Osteoblast (primary cell): ENCODE measurements around the gene TTC7B. TPM values are rescaled to one million over a fixed set of nuclear protein-coding genes. Genes with fewer than 3 reads are reported as not detected.

ENCODE experiments used
- DNase-seq: peaks from one replicate; pipeline ENCODE4 v3.0.0; 2011; ENCODE audit warnings: low spot score, mixed read lengths; ENCODE audit not compliant: insufficient read length; ENCODE audit errors: missing footprints
- H2AFZ ChIP-seq: 2 replicates; pipeline ENCODE4 v1.6.0; 2011; ENCODE audit warnings: mild to moderate bottlenecking, low read length
- H3K27ac ChIP-seq: 2 replicates; pipeline ENCODE4 v1.5.1; 2011; ENCODE audit warnings: mild to moderate bottlenecking, low read depth, low read length, moderate library complexity
- H3K27me3 ChIP-seq: 2 replicates; pipeline ENCODE4 v1.6.0; 2012; ENCODE audit warnings: mild to moderate bottlenecking, control low read depth, inconsistent platforms, low read length, moderate library complexity; ENCODE audit not compliant: insufficient read depth
- H3K36me3 ChIP-seq: 2 replicates; pipeline ENCODE4 v1.5.1; 2011; ENCODE audit warnings: mild to moderate bottlenecking, low read length, control low read depth, moderate library complexity; ENCODE audit not compliant: insufficient read depth
- H3K4me1 ChIP-seq: 2 replicates; pipeline ENCODE4 v1.5.1; 2011; ENCODE audit warnings: mild to moderate bottlenecking, low read length, control low read depth, moderate library complexity; ENCODE audit not compliant: insufficient read depth
- H3K4me2 ChIP-seq: 2 replicates; pipeline ENCODE4 v1.6.0; 2011; ENCODE audit warnings: mild to moderate bottlenecking, low read length; ENCODE audit not compliant: insufficient read depth
- H3K4me3 ChIP-seq: fragments of 200-600 bp; sonication (generic); 3 replicates; pipeline ENCODE4 v1.5.1; 2012; ENCODE audit warnings: mild to moderate bottlenecking, low read length, inconsistent platforms; ENCODE audit not compliant: insufficient read depth
- H3K79me2 ChIP-seq: 2 replicates; pipeline ENCODE4 v1.6.0; 2012; ENCODE audit warnings: mild to moderate bottlenecking, low read length, control low read depth, inconsistent platforms; ENCODE audit not compliant: insufficient read depth
- H3K9me3 ChIP-seq: 2 replicates; pipeline ENCODE4 v1.5.1; 2011; ENCODE audit warnings: low read depth, low read length, control low read depth
- H4K20me1 ChIP-seq: 2 replicates; pipeline ENCODE4 v1.6.0; 2012; ENCODE audit warnings: mild to moderate bottlenecking, low read length, control low read depth; ENCODE audit not compliant: insufficient read depth
- total RNA-seq: library from RNA; depleted of rRNA; stranded (reverse); fragments of >200 nt; gene quantifications from 2 replicates; pipeline ENCODE4 v1.2.3, GENCODE V29; 2012
- TF ChIP-seq, protein P1 (sequence below): IDR thresholded peaks from 2 replicates; pipeline ENCODE4 v1.5.1; 2011; ENCODE audit warnings: mild to moderate bottlenecking, low read depth, low read length, moderate library complexity; ENCODE audit errors: extremely low read depth

Gene TTC7B
- total RNA-seq, 1 donor = 14.5 TPM

DNA sequence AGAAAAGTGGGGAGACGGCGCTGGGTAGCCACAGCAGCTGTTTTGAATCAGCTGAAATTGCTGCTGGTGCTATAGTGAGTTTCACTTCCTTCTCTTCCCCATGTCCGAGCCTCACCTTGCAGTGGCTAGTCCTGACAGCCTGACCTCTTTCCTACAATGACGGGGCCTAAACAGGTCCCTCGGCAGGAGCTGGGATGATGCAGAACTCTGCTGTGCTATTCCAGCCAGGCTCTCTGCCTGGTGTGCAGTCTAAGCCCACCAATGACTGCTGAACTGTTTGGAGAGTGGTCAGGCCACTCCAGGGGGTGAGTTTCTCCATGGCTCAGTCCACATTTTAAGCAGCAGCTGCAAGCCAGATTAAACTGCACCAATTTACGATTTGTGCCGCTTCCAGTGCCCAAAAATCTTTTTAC lies 207.3 kb downstream of the TTC7B start:
- H3K36me3 ChIP-seq = no peaks in the 10 kb centered on the region
- H3K4me3 ChIP-seq = no peak overlapping the region
- TF ChIP-seq, protein P1, sequence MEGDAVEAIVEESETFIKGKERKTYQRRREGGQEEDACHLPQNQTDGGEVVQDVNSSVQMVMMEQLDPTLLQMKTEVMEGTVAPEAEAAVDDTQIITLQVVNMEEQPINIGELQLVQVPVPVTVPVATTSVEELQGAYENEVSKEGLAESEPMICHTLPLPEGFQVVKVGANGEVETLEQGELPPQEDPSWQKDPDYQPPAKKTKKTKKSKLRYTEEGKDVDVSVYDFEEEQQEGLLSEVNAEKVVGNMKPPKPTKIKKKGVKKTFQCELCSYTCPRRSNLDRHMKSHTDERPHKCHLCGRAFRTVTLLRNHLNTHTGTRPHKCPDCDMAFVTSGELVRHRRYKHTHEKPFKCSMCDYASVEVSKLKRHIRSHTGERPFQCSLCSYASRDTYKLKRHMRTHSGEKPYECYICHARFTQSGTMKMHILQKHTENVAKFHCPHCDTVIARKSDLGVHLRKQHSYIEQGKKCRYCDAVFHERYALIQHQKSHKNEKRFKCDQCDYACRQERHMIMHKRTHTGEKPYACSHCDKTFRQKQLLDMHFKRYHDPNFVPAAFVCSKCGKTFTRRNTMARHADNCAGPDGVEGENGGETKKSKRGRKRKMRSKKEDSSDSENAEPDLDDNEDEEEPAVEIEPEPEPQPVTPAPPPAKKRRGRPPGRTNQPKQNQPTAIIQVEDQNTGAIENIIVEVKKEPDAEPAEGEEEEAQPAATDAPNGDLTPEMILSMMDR = no peak
- no peak for DNase-seq
- H4K20me1 ChIP-seq = no peaks in the 10 kb centered on the region
- H3K9me3 ChIP-seq = no peaks in the 10 kb centered on the region
- H3K27me3 ChIP-seq = no peaks in the 10 kb centered on the region
- H3K4me2 ChIP-seq = no peak overlapping the region
- H3K27ac ChIP-seq = no peak overlapping the region
- H2AFZ ChIP-seq = no peak overlapping the region
- no peaks in the 10 kb centered on the region for H3K79me2 ChIP-seq
- no peaks in the 10 kb centered on the region for H3K4me1 ChIP-seq

- Histone ChIP-seq H3K27ac (no peak overlapping the region), H3K4me3 (no peak overlapping the region)
- TF ChIP-seq, protein P1 = no peak
These were observed 207.9 kb downstream of the TTC7B start for GRCh38 chr14:90608281-90608680.

GRCh38 chr14:90607141-90607540 lies 209.1 kb downstream of the TTC7B start:
- Histone ChIP-seq H3K4me1 (no peaks in the 10 kb centered on the region), H3K79me2 (no peaks in the 10 kb centered on the region), H3K9me3 (no peaks in the 10 kb centered on the region), H4K20me1 (no peaks in the 10 kb centered on the region), H3K27me3 (no peaks in the 10 kb centered on the region), H2AFZ (no peak overlapping the region), H3K4me2 (no peak overlapping the region), H3K36me3 (no peaks in the 10 kb centered on the region), H3K4me3 (no peak overlapping the region), H3K27ac (no peak overlapping the region)
- DNase-seq = no peak
- TF ChIP-seq, protein P1 = no peak

More at GRCh38 chr14:90608281-90608680, 207.9 kb downstream of the TTC7B start:
- Histone ChIP-seq H2AFZ (no peak overlapping the region), H3K36me3 (no peaks in the 10 kb centered on the region), H3K9me3 (no peaks in the 10 kb centered on the region), H4K20me1 (no peaks in the 10 kb centered on the region), H3K27me3 (no peaks in the 10 kb centered on the region), H3K4me2 (no peak overlapping the region), H3K4me1 (no peaks in the 10 kb centered on the region), H3K79me2 (no peaks in the 10 kb centered on the region)
- DNase-seq = no peak

GRCh38 chr14:90606434-90606833 lies 209.8 kb downstream of the TTC7B start:
- no peak overlapping the region for H3K27ac ChIP-seq
- no peak overlapping the region for H3K4me2 ChIP-seq
- H4K20me1 ChIP-seq = no peaks in the 10 kb centered on the region
- H3K79me2 ChIP-seq = no peaks in the 10 kb centered on the region
- no peak overlapping the region for H2AFZ ChIP-seq
- H3K36me3 ChIP-seq = no peaks in the 10 kb centered on the region
- no peaks in the 10 kb centered on the region for H3K4me1 ChIP-seq
- TF ChIP-seq, protein P1 = no peak
- H3K27me3 ChIP-seq = no peaks in the 10 kb centered on the region
- no peaks in the 10 kb centered on the region for H3K9me3 ChIP-seq
- no peak for DNase-seq
- no peak overlapping the region for H3K4me3 ChIP-seq
